HG02884 (cell line): Measurements from ENCODE around the gene GPC3.
A peak's percentile ranks its signal among the peaks of the same experiment; 100 is the strongest.
"Not testable (repeated sequence)": the region's sequence is repeated elsewhere in the genome, so short reads cannot be mapped to it uniquely, and the experiment has no call there.

Experiments
- ATAC-seq: cut with Tn5 transposase; IDR thresholded peaks from one replicate; pipeline ENCODE4 v1.9.1; 2021; ENCODE audit warnings: mild to moderate bottlenecking, moderate library complexity; ENCODE audit not compliant: unreplicated experiment

GPC3 gene

GRCh38 chrX:133985164-133985966 is at the start of gene GPC3:
TSS of gene GPC3 (minus strand) at chrX:133985594.
- peak; percentile 74 for ATAC-seq

GRCh38 chrX:134032441-134032840 is 47.0 kb upstream of the GPC3 start:
- no peak for ATAC-seq

- ATAC-seq, result no peak
Measured at GRCh38 chrX:134026565-134027311, 41.3 kb upstream of the GPC3 start.

- no peak for ATAC-seq
Measured at GRCh38 chrX:134025986-134026545, 40.7 kb upstream of the GPC3 start.

GRCh38 chrX:134024686-134025377 is 39.4 kb upstream of the GPC3 start:
- ATAC-seq, result no peak

- ATAC-seq, result no peak
Measured at GRCh38 chrX:134023851-134024281, 38.5 kb upstream of the GPC3 start.

GRCh38 chrX:134020910-134021309 is 35.5 kb upstream of the GPC3 start:
- ATAC-seq, result no peak

- ATAC-seq, result no peak
Measured at GRCh38 chrX:134019567-134020206, 34.3 kb upstream of the GPC3 start.

- not testable (repeated sequence) for ATAC-seq
Measured at GRCh38 chrX:134016309-134016708, 30.9 kb upstream of the GPC3 start.

- ATAC-seq, result not testable (repeated sequence)
Measured at GRCh38 chrX:134015510-134015909, 30.1 kb upstream of the GPC3 start.

- ATAC-seq, result no peak
Measured at GRCh38 chrX:134013524-134013923, 28.1 kb upstream of the GPC3 start.

GRCh38 chrX:134013092-134013497 is 27.7 kb upstream of the GPC3 start:
- no peak for ATAC-seq

- ATAC-seq, result no peak
Measured at GRCh38 chrX:134010690-134011089, 25.3 kb upstream of the GPC3 start.

GRCh38 chrX:134007716-134008115 is 22.3 kb upstream of the GPC3 start:
- no peak for ATAC-seq

GRCh38 chrX:134006484-134007161 is 21.2 kb upstream of the GPC3 start:
- ATAC-seq, result peak; percentile 45

- ATAC-seq, result no peak
Measured at GRCh38 chrX:134004084-134004483, 18.7 kb upstream of the GPC3 start.

- ATAC-seq, result no peak
Measured at GRCh38 chrX:134002921-134003615, 17.7 kb upstream of the GPC3 start.

- no peak for ATAC-seq
Measured at GRCh38 chrX:134000260-134001245, 15.2 kb upstream of the GPC3 start.
